WTC11 (cell line): ENCODE measurements around the gene PMAIP1. TPM values are rescaled to one million over a fixed set of nuclear protein-coding genes. Genes with fewer than 3 reads are reported as not detected.

Experiments used
- ATAC-seq: fragments of 200-7000 bp; cut with Tn5 transposase; 2 replicates; pipeline ENCODE4 v1.10.0; 2021; ENCODE audit warnings: mild to moderate bottlenecking, moderate library complexity
- CTCF ChIA-PET: fragments of 300-600 bp; sonication (Branson Sonifier 250); formaldehyde crosslinking; loops from one replicate; lab custom pipeline; 2021; ENCODE audit warnings: antibody characterized with exemption; lab: Charles Lee
- POLR2A ChIA-PET: fragments of 350-600 bp; sonication (Branson Sonifier 250); formaldehyde crosslinking; loops from one replicate; lab custom pipeline; 2021; ENCODE audit warnings: antibody characterized with exemption; lab: Charles Lee
- DNase-seq: peaks from one replicate; pipeline ENCODE4 v3.0.0; 2021; ENCODE audit warnings: low spot score
- H3K27ac Mint-ChIP-seq: 2 replicates; pipeline ENCODE4 v1.8.0; 2021; ENCODE audit warnings: mixed read lengths
- H3K27me3 Mint-ChIP-seq: 2 replicates; pipeline ENCODE4 v1.8.0; 2021; ENCODE audit warnings: low read depth, mild to moderate bottlenecking, moderate library complexity, mixed read lengths
- H3K36me3 Mint-ChIP-seq: 2 replicates; pipeline ENCODE4 v1.8.0; 2021; ENCODE audit warnings: mixed read lengths
- H3K4me1 Mint-ChIP-seq: 2 replicates; pipeline ENCODE4 v1.8.0; 2022; ENCODE audit warnings: mixed read lengths
- H3K4me3 Mint-ChIP-seq: 2 replicates; pipeline ENCODE4 v1.8.0; 2021; ENCODE audit warnings: mild to moderate bottlenecking, moderate library complexity, mixed read lengths
- H3K9me3 Mint-ChIP-seq: 2 replicates; pipeline ENCODE4 v1.8.0; 2021; ENCODE audit warnings: mixed read lengths
- ARID4B ChIP-seq: sonication (generic); formaldehyde crosslinking; IDR thresholded peaks from 2 replicates; pipeline ENCODE4 v1.8.0; 2023; ENCODE audit warnings: missing genetic modification reagents, mild to moderate bottlenecking, borderline replicate concordance
- ATF2 ChIP-seq: sonication (generic); formaldehyde crosslinking; IDR thresholded peaks from 2 replicates; pipeline ENCODE4 v1.8.1; 2022; ENCODE audit warnings: low read depth, missing genetic modification reagents, borderline replicate concordance
- CTCF ChIP-seq: fragments of 200-600 bp; IDR thresholded peaks from 2 replicates; pipeline ENCODE4 v1.8.0; 2022; ENCODE audit warnings: antibody characterized with exemption
- ERG ChIP-seq: fragments of 250-450 bp; sonication (Bioruptor Pico); IDR thresholded peaks from 2 replicates; pipeline ENCODE4 v1.8.0; 2021; ENCODE audit warnings: mild to moderate bottlenecking
- ETV6 ChIP-seq: sonication (generic); formaldehyde crosslinking; IDR thresholded peaks from 2 replicates; pipeline ENCODE4 v1.8.1; 2022; ENCODE audit warnings: mild to moderate bottlenecking, missing genetic modification reagents
- FOXJ3 ChIP-seq: sonication (generic); formaldehyde crosslinking; IDR thresholded peaks from 2 replicates; pipeline ENCODE4 v1.9.0; 2021; ENCODE audit warnings: missing genetic modification reagents, mild to moderate bottlenecking, borderline replicate concordance
- FOXP1 ChIP-seq: sonication (generic); formaldehyde crosslinking; IDR thresholded peaks from 2 replicates; pipeline ENCODE4 v1.8.0; 2022; ENCODE audit warnings: missing genetic modification reagents, mild to moderate bottlenecking, moderate library complexity, borderline replicate concordance
- GABPB1 ChIP-seq: sonication (generic); formaldehyde crosslinking; IDR thresholded peaks from 2 replicates; pipeline ENCODE4 v1.8.1; 2023; ENCODE audit warnings: mild to moderate bottlenecking, missing genetic modification reagents
- JAZF1 ChIP-seq: fragments of 250-450 bp; sonication (Bioruptor Pico); IDR thresholded peaks from 2 replicates; pipeline ENCODE4 v1.9.0; 2021; ENCODE audit warnings: moderate library complexity, mild to moderate bottlenecking, inconsistent platforms
- JUN ChIP-seq: sonication (generic); formaldehyde crosslinking; IDR thresholded peaks from 2 replicates; pipeline ENCODE4 v1.8.0; 2023; ENCODE audit warnings: mild to moderate bottlenecking, missing genetic modification reagents
- MYBL2 ChIP-seq: sonication (generic); formaldehyde crosslinking; IDR thresholded peaks from 2 replicates; pipeline ENCODE4 v1.8.1; 2023; ENCODE audit warnings: mild to moderate bottlenecking, moderate library complexity, missing genetic modification reagents
- STAT6 ChIP-seq: sonication (generic); formaldehyde crosslinking; conservative IDR thresholded peaks from 2 replicates; pipeline ENCODE4 v1.8.1; 2023; ENCODE audit warnings: mild to moderate bottlenecking, low read depth, missing genetic modification reagents, moderate library complexity
- ZBTB43 ChIP-seq: sonication (generic); formaldehyde crosslinking; IDR thresholded peaks from 2 replicates; pipeline ENCODE4 v1.8.1; 2023; ENCODE audit warnings: mild to moderate bottlenecking, missing genetic modification reagents
- ZNF423 ChIP-seq: fragments of 250-450 bp; sonication (Bioruptor Pico); IDR thresholded peaks from 2 replicates; pipeline ENCODE4 v2.1.2; 2022; ENCODE audit warnings: mild to moderate bottlenecking, moderate library complexity
- ZNF425 ChIP-seq: fragments of 250-450 bp; sonication (Bioruptor Pico); conservative IDR thresholded peaks from 2 replicates; pipeline ENCODE4 v1.9.0; 2021; ENCODE audit warnings: mild to moderate bottlenecking
- ZSCAN18 ChIP-seq: fragments of 250-450 bp; sonication (Bioruptor Pico); IDR thresholded peaks from 2 replicates; pipeline ENCODE4 v2.1.2; 2022; ENCODE audit warnings: mild to moderate bottlenecking, moderate library complexity
- total RNA-seq: library from RNA; stranded (reverse); gene quantifications from 3 replicates; pipeline ENCODE4 v1.2.3, GENCODE V29; 2021

PMAIP1 gene
- total RNA-seq, 1 experiment from 2014 or later: 152 TPM

GRCh38 chr18:59861963-59862819, 37.6 kb upstream of the PMAIP1 start:
- H3K27me3 Mint-ChIP-seq: no peaks in the 10 kb centered on the region
- H3K4me1 Mint-ChIP-seq: peaks cover 56% of the 10 kb centered on the region
- CTCF ChIA-PET: no interaction called here
- H3K9me3 Mint-ChIP-seq: no peaks in the 10 kb centered on the region
- POLR2A ChIA-PET: interaction anchor here (0.7 to 3.4 kb wide), 2 partner anchors 36 to 38 kb away, joined by 5 to 91 read pairs; partner anchors contain the start of gene PMAIP1
- ATAC-seq (no peak), DNase-seq (no peak)
- no peaks in the 10 kb centered on the region for H3K36me3 Mint-ChIP-seq
- no peak overlapping the region for H3K4me3 Mint-ChIP-seq
- H3K27ac Mint-ChIP-seq: peak overlapping the region; percentile 84; the same call in 1 of the 2 replicates
- TF ChIP-seq GABPB1 (CRISPR knock-in tag) (no peak), ZSCAN18 (CRISPR knock-in tag) (no peak), ETV6 (no peak), CTCF (no peak), ZBTB43 (CRISPR knock-in tag) (no peak), JAZF1 (CRISPR knock-in tag) (no peak), FOXP1 (CRISPR knock-in tag) (no peak), ZNF423 (no peak), ATF2 (CRISPR knock-in tag) (no peak), FOXJ3 (CRISPR knock-in tag) (no peak), ERG (CRISPR knock-in tag) (no peak), STAT6 (CRISPR knock-in tag) (no peak), MYBL2 (CRISPR knock-in tag) (no peak), ZNF425 (CRISPR knock-in tag) (no peak), ARID4B (CRISPR knock-in tag) (no peak), JUN (no peak)
